Activated CD4-positive, alpha-beta T cell treated with anti-CD3 and anti-CD28 coated beads, Interleukin-2, amount 50 U/mL, for 1 hour (primary cell): ENCODE data around the gene PTH1R.

Experiments
- DNase-seq: peaks from one replicate; pipeline ENCODE4 v3.0.0-alpha.2; 2020

The PTH1R gene

DNA sequence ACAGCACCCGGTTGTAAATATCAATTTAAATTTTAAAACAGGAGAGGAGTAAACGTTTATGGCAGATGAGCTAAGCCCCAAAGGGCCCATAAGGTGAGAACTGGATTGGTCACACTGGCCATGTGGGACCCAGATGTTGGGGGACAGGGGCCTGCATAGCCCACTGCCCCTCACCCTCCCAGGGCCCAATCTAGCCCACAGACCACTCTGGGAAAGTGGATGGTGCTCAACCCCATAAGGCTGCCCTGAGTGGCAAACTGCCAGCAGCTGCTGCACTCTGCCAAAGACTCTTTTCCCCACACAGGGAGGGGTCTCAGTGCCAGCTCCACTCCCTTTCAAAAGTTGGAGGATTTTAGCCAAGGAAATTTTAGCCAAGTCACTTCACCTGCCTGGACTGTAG, 56.6 kb downstream of the PTH1R start:
- no peak for DNase-seq

GRCh38 chr3:46934498-46935167, 57.1 kb downstream of the PTH1R start:
- no peak for DNase-seq

DNA sequence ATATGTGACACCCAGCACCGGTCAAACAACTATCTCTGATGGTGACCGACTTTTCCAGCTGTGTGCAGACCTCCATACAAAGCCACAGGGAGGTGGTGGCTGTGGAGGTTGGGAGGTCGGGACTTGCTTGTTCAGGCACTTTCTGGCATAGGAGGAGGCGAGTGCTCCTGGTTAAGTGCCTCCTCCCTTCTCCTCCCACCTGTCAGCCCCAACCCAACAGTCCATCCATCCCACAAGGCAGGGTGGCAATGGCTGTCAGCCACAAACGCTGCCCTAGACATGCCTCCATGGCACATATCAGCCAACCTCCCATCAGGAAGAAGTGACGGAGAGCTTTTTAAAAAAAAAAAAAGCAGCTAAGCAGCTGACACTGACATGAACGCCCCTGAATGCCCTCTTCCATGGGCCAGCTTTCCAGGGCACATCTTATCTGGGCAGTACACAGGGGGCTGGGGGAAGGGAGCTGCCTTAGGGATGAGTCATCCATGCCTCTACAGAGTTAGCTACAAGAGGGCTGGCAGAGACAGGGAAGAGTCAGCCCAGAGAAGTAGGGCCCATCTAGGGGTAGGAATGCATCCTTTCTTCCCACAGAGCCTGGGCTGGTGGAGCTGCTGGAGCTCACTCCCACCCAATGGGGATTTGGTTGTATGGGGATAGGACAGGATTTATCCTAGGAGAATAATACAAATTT, 57.8 kb downstream of the PTH1R start:
- no peak for DNase-seq

DNA sequence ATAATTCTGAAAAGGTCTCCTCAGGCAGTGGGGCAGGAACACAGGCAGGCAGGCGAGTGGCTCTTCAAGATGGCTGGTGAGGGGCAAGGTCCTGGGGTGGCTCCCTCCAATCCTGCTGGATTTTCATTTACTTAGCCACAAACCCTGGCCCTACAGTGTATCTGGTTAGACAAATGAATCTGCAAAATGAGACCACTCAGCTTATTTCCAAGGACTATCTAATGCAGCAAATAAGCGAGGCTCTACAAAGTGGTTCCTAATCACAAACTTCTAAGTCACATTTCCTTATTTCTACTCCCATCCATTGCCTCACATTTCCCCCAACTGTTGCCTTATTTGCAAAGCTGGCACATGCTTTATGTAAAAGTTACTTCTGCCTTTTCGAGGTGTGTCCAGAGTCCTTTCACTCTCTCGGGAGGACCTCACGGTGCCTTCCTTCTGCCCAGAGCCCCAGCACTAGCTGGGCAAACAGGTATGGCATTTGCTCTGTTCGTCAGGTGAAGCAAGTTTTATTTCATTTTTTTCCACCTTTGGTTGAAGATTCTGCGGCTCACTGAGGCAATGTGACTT, 58.6 kb downstream of the PTH1R start:
- no peak for DNase-seq

DNA sequence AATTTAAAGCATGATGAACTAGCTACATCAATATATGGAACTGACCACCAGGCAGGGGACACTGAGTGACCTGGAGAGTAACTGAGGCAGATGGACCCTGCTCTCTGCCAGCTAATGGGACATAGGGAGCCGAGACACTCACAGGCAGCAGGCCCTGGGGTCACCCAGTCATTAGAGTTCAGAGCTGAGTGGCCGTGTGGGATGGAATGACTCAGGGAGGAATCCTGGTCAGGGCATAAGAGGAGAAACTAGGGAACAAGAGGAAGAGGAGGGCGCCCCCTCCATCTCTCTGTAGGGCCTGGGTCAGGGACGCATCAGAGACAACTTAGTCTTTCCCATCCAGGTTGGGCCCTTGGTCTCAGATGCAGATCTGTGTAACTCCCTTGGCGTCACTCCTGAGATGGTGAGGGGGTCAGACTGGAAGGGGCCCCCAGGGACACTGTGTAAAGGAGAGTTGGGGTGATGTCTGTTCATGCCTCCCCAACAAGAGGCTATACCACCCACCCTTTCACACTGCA, 59.3 kb downstream of the PTH1R start:
- DNase-seq: no peak

GRCh38 chr3:46938118-46938517, 60.6 kb downstream of the PTH1R start:
- DNase-seq: no peak

GRCh38 chr3:46939578-46940445, 62.3 kb downstream of the PTH1R start:
- DNase-seq: no peak

GRCh38 chr3:46942076-46942475, 64.6 kb downstream of the PTH1R start:
- DNase-seq: no peak

- DNase-seq: no peak
These were observed 65.1 kb downstream of the PTH1R start for GRCh38 chr3:46942481-46943236.

- no peak for DNase-seq
These were observed 66.0 kb downstream of the PTH1R start for GRCh38 chr3:46943237-46944187.

- no peak for DNase-seq
These were observed 66.7 kb downstream of the PTH1R start for GRCh38 chr3:46944191-46944590.

DNA sequence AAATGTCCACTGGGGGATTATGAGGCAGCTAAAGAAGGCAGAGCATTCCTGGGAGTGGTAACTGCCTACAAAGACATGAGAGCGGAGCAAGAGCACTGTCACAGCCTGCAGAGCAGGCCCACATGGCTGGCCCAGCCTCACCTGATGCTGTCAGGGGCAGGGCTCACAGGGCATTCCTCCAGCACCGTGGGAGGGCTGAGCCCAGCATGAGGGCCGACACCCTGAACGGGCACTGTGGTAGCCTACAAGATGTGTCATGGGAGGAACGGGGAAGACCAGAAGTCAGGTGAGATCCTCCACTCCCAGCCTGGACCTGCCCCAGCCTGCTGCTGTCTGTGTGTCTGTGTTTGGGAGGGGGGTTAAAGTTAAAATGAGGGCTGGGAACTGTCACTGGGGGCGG, 68.9 kb downstream of the PTH1R start:
- DNase-seq: no peak

DNA sequence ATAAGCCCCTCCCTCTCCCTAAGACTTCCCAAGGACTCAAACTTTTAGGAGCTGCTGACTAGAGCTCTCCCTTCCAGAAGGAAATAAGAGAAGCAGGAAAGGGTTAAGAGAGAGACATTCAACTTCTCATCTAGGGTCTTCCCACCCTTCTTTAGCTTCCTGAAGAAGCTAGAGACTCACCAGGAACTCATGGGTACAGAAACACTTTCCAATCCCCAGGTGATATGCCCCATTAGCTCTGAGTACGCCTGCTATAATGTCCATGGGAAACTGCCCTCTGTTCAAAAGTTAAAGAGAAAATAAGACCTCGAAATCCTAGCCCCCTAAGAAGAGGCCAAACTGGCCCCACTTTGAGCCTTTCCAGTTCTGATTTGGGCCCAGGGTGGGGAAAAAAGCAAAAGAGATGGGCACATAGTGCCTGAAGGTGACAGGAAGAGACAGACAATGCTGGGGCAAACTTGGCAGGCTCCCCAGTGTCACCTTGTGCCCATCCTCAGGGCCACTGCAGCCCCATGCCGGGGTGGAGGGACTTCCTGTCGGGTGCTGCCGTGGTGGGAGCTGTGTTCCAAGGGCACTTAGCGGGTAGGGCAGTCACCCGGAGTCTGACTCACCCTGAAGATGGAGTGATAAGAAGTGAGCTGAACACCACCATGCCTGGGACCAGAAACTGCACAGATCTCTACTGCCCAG, 69.5 kb downstream of the PTH1R start:
- DNase-seq: peak; percentile 73

DNA sequence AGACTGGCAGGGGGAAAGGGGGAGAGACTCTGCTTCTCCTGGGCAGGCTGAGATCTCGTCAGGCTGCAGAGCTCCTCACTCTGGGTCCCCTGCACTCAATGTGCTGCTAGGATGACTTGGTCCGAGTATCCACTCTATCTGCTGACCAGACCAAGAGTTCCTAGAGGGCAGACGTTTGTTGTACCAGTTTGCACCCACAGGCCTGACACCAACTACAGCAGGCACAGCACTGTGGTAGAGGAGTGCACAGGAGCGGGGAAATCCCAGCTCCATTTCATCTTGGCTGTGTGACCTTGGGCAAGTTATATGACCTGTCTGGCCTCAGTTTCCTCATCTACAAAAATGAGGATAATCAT, 70.0 kb downstream of the PTH1R start:
- DNase-seq: no peak

GRCh38 chr3:46947981-46948791, 70.7 kb downstream of the PTH1R start:
- DNase-seq: peak; percentile 72

DNA sequence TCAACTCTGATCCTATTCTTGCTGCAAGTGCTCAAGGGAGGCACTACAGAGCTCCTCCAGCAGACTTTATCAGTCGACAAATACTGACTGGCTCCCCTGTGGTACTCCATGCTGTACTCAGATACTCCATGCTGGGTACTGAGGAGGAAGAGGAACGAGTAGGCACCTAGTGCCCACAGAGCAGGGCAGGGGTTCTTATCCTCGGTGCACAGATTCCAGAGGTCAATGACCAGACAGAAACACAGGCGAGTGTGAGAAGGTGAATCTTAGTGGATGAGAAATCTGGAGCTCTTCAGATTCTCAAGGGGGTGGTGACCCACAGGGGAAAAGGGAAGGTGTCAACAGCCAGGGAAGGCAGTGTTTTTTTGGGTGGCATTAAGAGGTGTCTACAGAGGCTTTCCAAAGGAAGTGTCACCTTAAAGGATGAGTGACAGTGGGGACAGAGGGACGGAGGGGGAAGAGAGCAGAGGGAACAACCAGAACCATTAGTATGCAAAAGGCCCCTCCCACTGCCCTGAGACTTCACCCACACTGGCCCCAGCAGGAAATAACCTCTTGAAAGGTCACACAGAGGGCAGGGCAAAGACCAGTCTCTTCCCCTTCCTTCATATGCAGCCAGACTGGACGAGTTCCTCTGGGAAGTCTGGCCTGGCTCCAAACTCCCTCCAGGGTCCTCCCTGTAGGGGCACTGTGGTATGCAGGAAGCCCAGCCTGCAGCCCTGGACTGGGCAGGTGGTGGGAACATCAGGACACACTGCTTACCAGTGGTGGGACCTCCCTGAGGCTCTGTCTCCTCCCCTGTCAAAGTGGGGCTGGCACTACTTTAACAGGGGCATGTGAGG, 71.5 kb downstream of the PTH1R start:
- no peak for DNase-seq

DNA sequence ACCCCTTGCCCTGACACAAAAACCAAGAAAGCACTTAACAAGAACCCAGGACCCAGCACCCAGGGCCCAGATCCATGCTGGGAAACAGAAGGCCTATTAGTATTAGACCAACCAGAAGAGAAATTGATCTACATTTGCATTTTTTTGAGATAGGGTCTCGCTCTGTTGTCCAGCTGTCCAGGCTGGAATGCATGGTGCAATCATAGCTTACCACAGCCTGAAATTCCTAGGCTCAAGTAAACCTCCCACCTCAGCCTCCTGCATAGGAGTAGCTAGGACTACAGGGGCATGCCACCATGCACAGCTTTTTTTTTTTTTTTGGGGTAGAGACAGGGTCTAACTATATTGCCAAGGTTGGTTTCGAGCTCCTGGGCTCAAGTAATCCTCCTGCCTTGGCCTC, 72.7 kb downstream of the PTH1R start:
- DNase-seq: no peak

- no peak for DNase-seq
These were observed 73.2 kb downstream of the PTH1R start for GRCh38 chr3:46950650-46951241.
